SU-DHL-6 (cell line): ENCODE results near the gene MTMR3.

Source experiments
- H2AFZ ChIP-seq: fragments of 200-600 bp; sonication (generic); 2 replicates; pipeline ENCODE4 v1.6.1; 2014; ENCODE audit warnings: low read depth, mild to moderate bottlenecking, moderate library complexity, mixed read lengths, antibody characterized with exemption, low read length; ENCODE audit not compliant: severe bottlenecking
- H3F3A ChIP-seq: fragments of 200-600 bp; shearing (Covaris generic); 2 replicates; pipeline ENCODE4 v1.6.0; 2016; ENCODE audit warnings: antibody characterized with exemption, mild to moderate bottlenecking; ENCODE audit not compliant: insufficient read depth
- H3K27ac ChIP-seq: fragments of 200-600 bp; sonication (generic); 2 replicates; pipeline ENCODE4 v1.5.1; 2016; ENCODE audit warnings: low read depth, mild to moderate bottlenecking, low read length, moderate library complexity, mixed read lengths
- H3K27me3 ChIP-seq: fragments of 200-600 bp; sonication (generic), shearing (Covaris generic); 2 replicates; pipeline ENCODE4 v1.6.0; 2014; ENCODE audit warnings: mild to moderate bottlenecking, low read length
- H3K36me3 ChIP-seq: fragments of 200-600 bp; sonication (generic); 2 replicates; pipeline ENCODE4 v1.6.1; 2014; ENCODE audit warnings: mild to moderate bottlenecking, low read length, mixed read lengths
- H3K4me2 ChIP-seq: fragments of 300-600, 200-600 bp; shearing (Covaris generic), sonication (generic); 2 replicates; pipeline ENCODE4 v1.6.0; 2014; ENCODE audit warnings: low read length, low read depth, mild to moderate bottlenecking; ENCODE audit not compliant: poor library complexity, severe bottlenecking
- H3K4me3 ChIP-seq: fragments of 200-600 bp; sonication (generic); 2 replicates; pipeline ENCODE4 v1.5.1; 2014; ENCODE audit warnings: antibody characterized with exemption, low read length, mild to moderate bottlenecking, mixed read lengths; ENCODE audit not compliant: insufficient read depth, poor library complexity, severe bottlenecking
- H3K79me2 ChIP-seq: fragments of 200-600 bp; sonication (generic); 2 replicates; pipeline ENCODE4 v1.6.1; 2014; ENCODE audit warnings: mild to moderate bottlenecking, low read length, moderate library complexity; ENCODE audit not compliant: insufficient read depth
- H3K9ac ChIP-seq: fragments of 200-600 bp; sonication (generic); 2 replicates; pipeline ENCODE4 v1.7.0; 2014; ENCODE audit warnings: mild to moderate bottlenecking, low read length
- H3K9me2 ChIP-seq: fragments of 200-600 bp; sonication (generic); replicated peaks from 2 replicates; pipeline ENCODE4 v1.6.1; 2014; ENCODE audit warnings: low read length; ENCODE audit not compliant: insufficient read depth
- H3K9me3 ChIP-seq: fragments of 200-600 bp; sonication (generic); 2 replicates; pipeline ENCODE4 v1.6.1; 2014; ENCODE audit warnings: low read length, mixed read lengths; ENCODE audit not compliant: insufficient read depth
- H4K20me1 ChIP-seq: fragments of 200-600 bp; sonication (generic); 2 replicates; pipeline ENCODE4 v1.6.1; 2014; ENCODE audit warnings: low read depth, mild to moderate bottlenecking, antibody characterized with exemption, low read length, moderate library complexity, mixed read lengths
- EZH2phosphoT487 ChIP-seq: fragments of 200-600 bp; sonication (generic), shearing (Covaris generic); conservative IDR thresholded peaks from 2 replicates; pipeline ENCODE4 v1.6.1; 2018; ENCODE audit warnings: mild to moderate bottlenecking, antibody characterized with exemption, low read length, moderate library complexity, mixed read lengths
- TF ChIP-seq, protein P1 (sequence below): fragments of 200-600 bp; sonication (generic); IDR thresholded peaks from one replicate; pipeline ENCODE4 v1.5.1; 2017; ENCODE audit warnings: antibody characterized with exemption, mild to moderate bottlenecking, low read length, moderate library complexity; ENCODE audit not compliant: insufficient read depth, poor library complexity, severe bottlenecking

Gene MTMR3

DNA sequence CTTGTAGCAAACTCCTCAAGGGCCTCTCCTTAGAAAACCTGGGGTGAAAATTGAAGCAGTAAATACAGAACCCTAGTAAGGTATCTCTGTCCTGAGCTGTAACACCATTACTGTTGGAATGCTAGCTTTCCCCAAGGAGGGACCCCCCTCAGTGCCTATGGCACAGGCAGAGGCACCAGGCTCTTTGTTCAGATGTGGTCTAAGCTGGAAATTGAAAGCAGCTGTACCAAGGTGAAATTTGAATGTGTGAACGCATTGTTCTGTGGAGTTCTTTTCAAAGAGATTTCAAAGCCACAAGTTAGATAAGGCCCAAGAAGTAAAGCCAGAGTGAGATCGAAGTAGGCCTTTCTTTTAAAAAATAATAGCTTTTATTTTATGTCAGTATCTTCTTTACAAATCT is 125.4 kb downstream of the MTMR3 start:
- no peaks in the 10 kb centered on the region for H3K27me3 ChIP-seq
- no peak overlapping the region for H3K27ac ChIP-seq
- no peaks in the 10 kb centered on the region for H3K9me3 ChIP-seq
- H3K36me3 ChIP-seq: no peaks in the 10 kb centered on the region
- no peaks in the 10 kb centered on the region for H3K9me2 ChIP-seq
- no peak overlapping the region for H2AFZ ChIP-seq
- TF ChIP-seq EZH2phosphoT487: no peak
- TF ChIP-seq, protein P1, sequence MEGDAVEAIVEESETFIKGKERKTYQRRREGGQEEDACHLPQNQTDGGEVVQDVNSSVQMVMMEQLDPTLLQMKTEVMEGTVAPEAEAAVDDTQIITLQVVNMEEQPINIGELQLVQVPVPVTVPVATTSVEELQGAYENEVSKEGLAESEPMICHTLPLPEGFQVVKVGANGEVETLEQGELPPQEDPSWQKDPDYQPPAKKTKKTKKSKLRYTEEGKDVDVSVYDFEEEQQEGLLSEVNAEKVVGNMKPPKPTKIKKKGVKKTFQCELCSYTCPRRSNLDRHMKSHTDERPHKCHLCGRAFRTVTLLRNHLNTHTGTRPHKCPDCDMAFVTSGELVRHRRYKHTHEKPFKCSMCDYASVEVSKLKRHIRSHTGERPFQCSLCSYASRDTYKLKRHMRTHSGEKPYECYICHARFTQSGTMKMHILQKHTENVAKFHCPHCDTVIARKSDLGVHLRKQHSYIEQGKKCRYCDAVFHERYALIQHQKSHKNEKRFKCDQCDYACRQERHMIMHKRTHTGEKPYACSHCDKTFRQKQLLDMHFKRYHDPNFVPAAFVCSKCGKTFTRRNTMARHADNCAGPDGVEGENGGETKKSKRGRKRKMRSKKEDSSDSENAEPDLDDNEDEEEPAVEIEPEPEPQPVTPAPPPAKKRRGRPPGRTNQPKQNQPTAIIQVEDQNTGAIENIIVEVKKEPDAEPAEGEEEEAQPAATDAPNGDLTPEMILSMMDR: no peak
- no peaks in the 10 kb centered on the region for H4K20me1 ChIP-seq
- H3K4me3 ChIP-seq: no peak overlapping the region
- H3F3A ChIP-seq: no peaks in the 10 kb centered on the region
- no peak overlapping the region for H3K4me2 ChIP-seq
- H3K9ac ChIP-seq: no peak overlapping the region
- H3K79me2 ChIP-seq: no peaks in the 10 kb centered on the region

GRCh38 chr22:30009478-30009877 is 126.5 kb downstream of the MTMR3 start:
- TF ChIP-seq EZH2phosphoT487: no peak
- TF ChIP-seq, protein P1: no peak
- Histone ChIP-seq H2AFZ (no peak overlapping the region), H3K4me2 (no peak overlapping the region), H3K9me2 (no peaks in the 10 kb centered on the region), H3F3A (no peaks in the 10 kb centered on the region), H3K9ac (no peak overlapping the region), H3K27ac (no peak overlapping the region), H3K9me3 (no peaks in the 10 kb centered on the region), H4K20me1 (no peaks in the 10 kb centered on the region), H3K4me3 (no peak overlapping the region), H3K79me2 (no peaks in the 10 kb centered on the region), H3K36me3 (no peaks in the 10 kb centered on the region), H3K27me3 (no peaks in the 10 kb centered on the region)

DNA sequence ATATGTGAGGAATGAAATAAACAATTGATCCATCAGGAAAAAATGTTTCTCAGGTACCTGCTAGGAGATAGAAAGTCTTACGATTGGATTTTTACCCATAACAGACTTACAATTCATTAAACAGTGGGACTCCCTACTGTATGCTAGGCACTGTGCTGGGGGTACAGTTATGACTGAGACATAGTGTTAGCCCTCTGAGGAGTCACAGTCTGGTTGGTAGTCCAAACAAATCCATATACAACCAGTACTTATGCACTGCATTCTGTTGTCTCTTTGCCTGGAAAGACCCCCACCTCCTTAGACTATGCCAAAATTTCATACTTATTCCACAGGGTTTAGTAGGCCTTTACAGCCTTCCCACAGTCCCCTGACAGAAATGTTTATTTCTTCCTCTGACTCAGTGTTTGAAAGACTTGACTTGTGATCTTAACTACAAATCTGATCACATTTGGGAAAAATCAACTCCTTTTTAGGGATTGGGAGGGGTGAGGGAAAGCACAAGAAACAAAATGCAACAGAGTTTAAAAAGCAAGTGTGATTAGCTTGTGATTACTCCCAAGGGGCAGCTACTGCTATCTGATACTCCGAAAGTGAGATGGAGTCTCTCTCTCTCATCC is 127.9 kb downstream of the MTMR3 start:
- Histone ChIP-seq H3K9me3 (no peaks in the 10 kb centered on the region), H3K36me3 (no peaks in the 10 kb centered on the region), H3K9me2 (no peaks in the 10 kb centered on the region), H3K27ac (no peak overlapping the region), H3F3A (no peaks in the 10 kb centered on the region), H2AFZ (no peak overlapping the region), H3K27me3 (no peaks in the 10 kb centered on the region), H3K9ac (no peak overlapping the region), H3K4me3 (no peak overlapping the region), H4K20me1 (no peaks in the 10 kb centered on the region), H3K4me2 (no peak overlapping the region), H3K79me2 (no peaks in the 10 kb centered on the region)
- TF ChIP-seq, protein P1: no peak
- no peak for TF ChIP-seq EZH2phosphoT487
